GM12878 (cell line): ENCODE results near the gene KDF1. TPM values are rescaled to one million over a fixed set of nuclear protein-coding genes. Genes with fewer than 3 reads are reported as not detected.

Experiments used
- CREM ChIP-seq: IDR thresholded peaks from 2 replicates; pipeline ENCODE4 v1.6.1; 2014; ENCODE audit warnings: antibody characterized with exemption, low read depth
- FOS ChIP-seq: IDR thresholded peaks from 3 replicates; pipeline ENCODE4 v1.6.1; 2011; ENCODE audit warnings: borderline replicate concordance; ENCODE audit not compliant: insufficient read length; ENCODE audit errors: extremely low read depth
- IRF4 ChIP-seq: IDR thresholded peaks from 2 replicates; pipeline ENCODE4 v1.6.1; 2011; ENCODE audit warnings: low read depth, low read length
- MEF2B ChIP-seq: fragments of 450-650 bp; IDR thresholded peaks from 2 replicates; pipeline ENCODE4 v1.6.1; 2018; ENCODE audit warnings: mild to moderate bottlenecking, moderate library complexity; ENCODE audit not compliant: partially characterized antibody, poor library complexity, severe bottlenecking
- RUNX3 ChIP-seq: IDR thresholded peaks from 2 replicates; pipeline ENCODE4 v1.6.1; 2012; ENCODE audit warnings: low read length, inconsistent platforms
- SMAD1 ChIP-seq: fragments of 450-650 bp; IDR thresholded peaks from 2 replicates; pipeline ENCODE4 v1.6.1; 2018; ENCODE audit warnings: mild to moderate bottlenecking, low read depth; ENCODE audit not compliant: partially characterized antibody
- SMC3 ChIP-seq: IDR thresholded peaks from 2 replicates; pipeline ENCODE4 v1.6.1; 2011; ENCODE audit warnings: low read length, improper control_type of control experiment, borderline replicate concordance
- SPI1 ChIP-seq: IDR thresholded peaks from 2 replicates; pipeline ENCODE4 v1.6.1; 2011; ENCODE audit warnings: low read depth, mild to moderate bottlenecking, low read length, moderate library complexity, borderline replicate concordance; ENCODE audit not compliant: insufficient read depth
- SUPT20H ChIP-seq: IDR thresholded peaks from 2 replicates; pipeline ENCODE4 v1.6.1; 2011; ENCODE audit warnings: low read depth, mild to moderate bottlenecking, low read length, moderate library complexity, borderline replicate concordance; ENCODE audit not compliant: control insufficient read depth
- ZNF207 ChIP-seq: fragments of 450-650 bp; IDR thresholded peaks from 2 replicates; pipeline ENCODE4 v1.6.1; 2014; ENCODE audit warnings: antibody characterized with exemption, mild to moderate bottlenecking, borderline replicate concordance
- ZNF217 ChIP-seq: fragments of 450-650 bp; IDR thresholded peaks from 2 replicates; pipeline ENCODE4 v1.6.1; 2017; ENCODE audit warnings: antibody characterized with exemption, mild to moderate bottlenecking
- polyA plus RNA-seq, 11 experiments: library from polyadenylated mRNA; depleted of rRNA in 4 of 11; unstranded in 6 of 11; stranded (reverse) in 5 of 11; fragments of >200 nt; fragmentation: Nextera tagmentation in 4 of 11; fragmentation: Illumina TruSeq in 1 of 11; extraction: Ambion mirVana in 4 of 11; extraction: Trizol in 1 of 11; gene quantifications; 1 replicate in 1 of 11; 2 replicates in 10 of 11; pipeline versions ENCODE4 v1.2.1 to v1.2.3, GENCODE V29; 2011 to 2016; ENCODE audit warnings: inconsistent platforms in 2 of 11, missing spikeins in 2 of 11, low read depth in 1 of 11
- total RNA-seq, 4 experiments: library from RNA; depleted of rRNA in 3 of 4; stranded (reverse); fragments of >200 nt in 3 of 4; fragmentation: Illumina TruSeq in 1 of 4; extraction: Trizol in 1 of 4; gene quantifications; 2 replicates each; pipeline versions ENCODE4 v1.2.1 to v1.2.3, GENCODE V29; 2013 to 2021
- TF ChIP-seq, protein P1 (sequence below): fragments of 450-650 bp; formaldehyde crosslinking; IDR thresholded peaks from 2 replicates; pipeline ENCODE4 v1.4.0; 2022; ENCODE audit warnings: mild to moderate bottlenecking, moderate library complexity
- TF ChIP-seq, protein P2 (sequence below): fragments of 450-650 bp; IDR thresholded peaks from 2 replicates; pipeline ENCODE4 v1.6.1; 2017; ENCODE audit warnings: mild to moderate bottlenecking, low read depth, inconsistent platforms; ENCODE audit not compliant: poor library complexity, severe bottlenecking
- TF ChIP-seq, protein P3 (sequence below): fragments of 450-650 bp; IDR thresholded peaks from 2 replicates; pipeline ENCODE4 v1.6.1; 2016; ENCODE audit warnings: mild to moderate bottlenecking
- TF ChIP-seq, protein P4 (sequence below): IDR thresholded peaks from 2 replicates; pipeline ENCODE4 v1.6.1; 2011; ENCODE audit warnings: borderline replicate concordance, low read depth, mild to moderate bottlenecking, moderate library complexity, low read length; ENCODE audit not compliant: insufficient read depth, poor library complexity, severe bottlenecking

Gene KDF1
- total and polyA plus RNA-seq, 10 of the 15 experiments (the other 5 are each of a cell fraction or from before 2014, with no cell fraction given), result 0.03 to 0.13 (median 0.04) TPM; not detected in 7

DNA sequence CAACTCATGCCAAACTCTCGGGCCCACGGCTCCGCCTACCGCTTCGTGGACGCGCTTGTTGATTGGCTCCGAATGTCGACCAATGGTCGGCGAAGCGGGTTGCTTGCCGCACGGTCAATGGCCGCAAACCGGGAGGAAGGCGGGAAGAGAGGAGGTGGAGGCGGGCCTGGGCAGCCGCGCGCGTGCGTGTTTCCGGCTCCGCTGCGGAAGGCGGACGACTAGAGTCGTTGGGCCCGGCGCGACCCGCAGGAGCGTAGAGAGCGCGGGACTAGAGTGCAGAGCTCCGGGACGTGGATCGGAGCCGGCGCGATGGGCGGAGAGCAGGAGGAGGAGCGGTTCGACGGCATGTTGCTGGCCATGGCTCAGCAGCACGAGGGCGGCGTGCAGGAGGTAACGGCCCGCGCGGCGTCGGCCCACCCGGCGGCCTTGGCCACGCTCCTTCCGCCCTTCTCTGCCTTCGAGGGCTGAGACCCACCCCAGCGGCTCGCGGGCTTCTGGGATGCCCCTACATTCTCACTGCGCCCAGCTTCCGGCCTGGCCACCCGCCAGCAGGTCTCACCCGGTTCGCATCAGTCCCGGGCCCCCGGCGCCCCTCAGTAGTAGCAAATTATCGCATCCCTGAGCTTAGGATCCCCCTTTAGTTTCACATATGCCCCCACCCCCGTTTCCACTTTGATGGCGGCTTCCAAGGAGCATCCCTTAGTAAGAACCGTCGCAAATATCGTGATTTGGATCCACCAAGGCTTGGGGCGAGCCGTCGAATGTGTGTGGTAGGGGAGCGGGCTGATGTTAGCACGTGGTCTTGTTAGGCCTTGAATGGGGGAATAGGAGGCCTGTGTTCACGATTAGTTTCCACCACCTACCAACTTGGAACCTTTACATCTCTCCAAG is 38.5 kb downstream of the KDF1 start, which contains the start of gene NUDC (continued):
- TF ChIP-seq, protein P1, sequence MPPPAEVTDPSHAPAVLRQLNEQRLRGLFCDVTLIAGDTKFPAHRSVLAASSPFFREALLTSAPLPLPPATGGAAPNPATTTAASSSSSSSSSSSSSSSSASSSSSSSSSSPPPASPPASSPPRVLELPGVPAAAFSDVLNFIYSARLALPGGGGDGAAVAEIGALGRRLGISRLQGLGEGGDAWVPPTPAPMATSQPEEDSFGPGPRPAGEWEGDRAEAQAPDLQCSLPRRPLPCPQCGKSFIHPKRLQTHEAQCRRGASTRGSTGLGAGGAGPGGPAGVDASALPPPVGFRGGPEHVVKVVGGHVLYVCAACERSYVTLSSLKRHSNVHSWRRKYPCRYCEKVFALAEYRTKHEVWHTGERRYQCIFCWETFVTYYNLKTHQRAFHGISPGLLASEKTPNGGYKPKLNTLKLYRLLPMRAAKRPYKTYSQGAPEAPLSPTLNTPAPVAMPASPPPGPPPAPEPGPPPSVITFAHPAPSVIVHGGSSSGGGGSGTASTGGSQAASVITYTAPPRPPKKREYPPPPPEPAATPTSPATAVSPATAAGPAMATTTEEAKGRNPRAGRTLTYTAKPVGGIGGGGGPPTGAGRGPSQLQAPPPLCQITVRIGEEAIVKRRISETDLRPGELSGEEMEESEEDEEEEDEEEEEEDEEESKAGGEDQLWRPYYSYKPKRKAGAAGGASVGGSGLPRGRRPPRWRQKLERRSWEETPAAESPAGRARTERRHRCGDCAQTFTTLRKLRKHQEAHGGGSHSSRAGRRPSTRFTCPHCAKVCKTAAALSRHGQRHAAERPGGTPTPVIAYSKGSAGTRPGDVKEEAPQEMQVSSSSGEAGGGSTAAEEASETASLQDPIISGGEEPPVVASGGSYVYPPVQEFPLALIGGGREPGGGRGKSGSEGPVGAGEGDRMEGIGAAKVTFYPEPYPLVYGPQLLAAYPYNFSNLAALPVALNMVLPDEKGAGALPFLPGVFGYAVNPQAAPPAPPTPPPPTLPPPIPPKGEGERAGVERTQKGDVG (CRISPR knock-in tag), result no peak
- TF ChIP-seq FOS (peak; percentile 54), SMAD1 (no peak), SMC3 (no peak), IRF4 (0 out of 2 replicates have a peak, but pooled peaks have one; percentile 20), RUNX3 (no peak; the same call in none of the 2 replicates), SUPT20H (no peak), ZNF217 (no peak), ZNF207 (0 out of 2 replicates have a peak, but pooled peaks have one; percentile 56), MEF2B (no peak), CREM (peak; percentile 90), SPI1 (peak; percentile 21; the same call in 1 of the 2 replicates)
- TF ChIP-seq, protein P2, sequence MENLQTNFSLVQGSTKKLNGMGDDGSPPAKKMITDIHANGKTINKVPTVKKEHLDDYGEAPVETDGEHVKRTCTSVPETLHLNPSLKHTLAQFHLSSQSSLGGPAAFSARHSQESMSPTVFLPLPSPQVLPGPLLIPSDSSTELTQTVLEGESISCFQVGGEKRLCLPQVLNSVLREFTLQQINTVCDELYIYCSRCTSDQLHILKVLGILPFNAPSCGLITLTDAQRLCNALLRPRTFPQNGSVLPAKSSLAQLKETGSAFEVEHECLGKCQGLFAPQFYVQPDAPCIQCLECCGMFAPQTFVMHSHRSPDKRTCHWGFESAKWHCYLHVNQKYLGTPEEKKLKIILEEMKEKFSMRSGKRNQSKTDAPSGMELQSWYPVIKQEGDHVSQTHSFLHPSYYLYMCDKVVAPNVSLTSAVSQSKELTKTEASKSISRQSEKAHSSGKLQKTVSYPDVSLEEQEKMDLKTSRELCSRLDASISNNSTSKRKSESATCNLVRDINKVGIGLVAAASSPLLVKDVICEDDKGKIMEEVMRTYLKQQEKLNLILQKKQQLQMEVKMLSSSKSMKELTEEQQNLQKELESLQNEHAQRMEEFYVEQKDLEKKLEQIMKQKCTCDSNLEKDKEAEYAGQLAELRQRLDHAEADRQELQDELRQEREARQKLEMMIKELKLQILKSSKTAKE, result no peak
- TF ChIP-seq, protein P3, sequence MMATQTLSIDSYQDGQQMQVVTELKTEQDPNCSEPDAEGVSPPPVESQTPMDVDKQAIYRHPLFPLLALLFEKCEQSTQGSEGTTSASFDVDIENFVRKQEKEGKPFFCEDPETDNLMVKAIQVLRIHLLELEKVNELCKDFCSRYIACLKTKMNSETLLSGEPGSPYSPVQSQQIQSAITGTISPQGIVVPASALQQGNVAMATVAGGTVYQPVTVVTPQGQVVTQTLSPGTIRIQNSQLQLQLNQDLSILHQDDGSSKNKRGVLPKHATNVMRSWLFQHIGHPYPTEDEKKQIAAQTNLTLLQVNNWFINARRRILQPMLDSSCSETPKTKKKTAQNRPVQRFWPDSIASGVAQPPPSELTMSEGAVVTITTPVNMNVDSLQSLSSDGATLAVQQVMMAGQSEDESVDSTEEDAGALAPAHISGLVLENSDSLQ, result peak; percentile 96
- TF ChIP-seq, protein P4, sequence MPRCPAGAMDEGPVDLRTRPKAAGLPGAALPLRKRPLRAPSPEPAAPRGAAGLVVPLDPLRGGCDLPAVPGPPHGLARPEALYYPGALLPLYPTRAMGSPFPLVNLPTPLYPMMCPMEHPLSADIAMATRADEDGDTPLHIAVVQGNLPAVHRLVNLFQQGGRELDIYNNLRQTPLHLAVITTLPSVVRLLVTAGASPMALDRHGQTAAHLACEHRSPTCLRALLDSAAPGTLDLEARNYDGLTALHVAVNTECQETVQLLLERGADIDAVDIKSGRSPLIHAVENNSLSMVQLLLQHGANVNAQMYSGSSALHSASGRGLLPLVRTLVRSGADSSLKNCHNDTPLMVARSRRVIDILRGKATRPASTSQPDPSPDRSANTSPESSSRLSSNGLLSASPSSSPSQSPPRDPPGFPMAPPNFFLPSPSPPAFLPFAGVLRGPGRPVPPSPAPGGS, result no peak
